Measurements from ENCODE around the gene GOLT1A. TPM values are rescaled to one million over a fixed set of nuclear protein-coding genes. Genes with fewer than 3 reads are reported as not detected.

GOLT1A gene, protein sequence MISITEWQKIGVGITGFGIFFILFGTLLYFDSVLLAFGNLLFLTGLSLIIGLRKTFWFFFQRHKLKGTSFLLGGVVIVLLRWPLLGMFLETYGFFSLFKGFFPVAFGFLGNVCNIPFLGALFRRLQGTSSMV
- not detected in 2 replicates for total RNA-seq (2012; rRNA removed)

GRCh38 chr1:204213668-204214662 is at the start of gene GOLT1A:
Gene GOLT1A (minus strand): TSS chr1:204213988. CDS start chr1:204213906, 82 bp downstream.
- Histone ChIP-seq H3K9me3 (replicated peaks; ENCODE audit: low read length) (no peaks in the 10 kb centered on the region), H3K4me3 (ENCODE audit: low read length) (no peak within 1 kb of the TSS), H3K9ac (ENCODE audit: low read depth, low read length) (no peak within 1 kb of the TSS), H3K4me1 (ENCODE audit: control insufficient read depth, insufficient read depth, low read length) (peaks cover 5% of the 10 kb centered on the region), H3K36me3 (ENCODE audit: insufficient read depth, low read length) (no peaks in the 10 kb centered on the region), H3K27me3 (ENCODE audit: control insufficient read depth, insufficient read depth, low read length) (peaks cover 35% of the 10 kb centered on the region), H3K4me2 (ENCODE audit: low read length) (peak within 1 kb of the TSS; percentile 42)

DNA sequence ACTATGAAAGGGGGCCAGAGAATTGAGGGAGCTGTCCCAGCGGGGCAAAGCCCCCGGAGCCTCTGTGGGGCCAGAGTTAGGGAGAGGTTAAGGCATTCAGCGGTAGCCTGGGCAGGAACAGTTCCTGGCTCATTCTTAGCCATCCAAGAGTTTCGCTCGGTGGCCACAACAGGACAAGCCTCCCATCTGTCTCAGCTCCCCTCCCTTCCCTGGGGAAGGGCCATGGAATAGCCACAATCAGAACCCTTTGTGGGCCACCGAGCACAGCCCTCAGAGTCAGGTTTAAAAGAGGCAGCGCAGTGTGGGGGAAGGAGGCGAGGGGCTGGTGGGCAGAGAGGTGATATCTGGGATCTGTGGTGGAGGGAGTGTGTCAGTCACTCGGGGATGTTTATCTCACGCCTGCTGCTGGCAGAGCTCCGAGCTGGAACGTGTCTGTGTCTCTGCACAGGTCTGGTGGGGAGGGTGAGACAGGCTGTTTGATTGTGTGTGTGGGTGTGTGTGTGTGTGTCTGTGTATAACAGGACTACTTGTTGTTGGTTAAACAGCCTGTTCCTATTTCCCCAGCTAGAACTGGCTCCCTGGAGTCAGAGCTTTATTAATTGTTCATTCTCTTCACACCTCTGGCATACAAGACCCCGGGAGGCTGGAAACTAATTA is 49.6 kb upstream of the GOLT1A start:
- peaks cover 33% of the 10 kb centered on the region for H3K36me3 ChIP-seq (ENCODE audit: insufficient read depth, low read length)
- H3K4me1 ChIP-seq (ENCODE audit: control insufficient read depth, insufficient read depth, low read length) = peaks cover 13% of the 10 kb centered on the region
- H3K4me2 ChIP-seq (ENCODE audit: low read length) = no peak overlapping the region
- no peak overlapping the region for H3K9ac ChIP-seq (ENCODE audit: low read depth, low read length)
- H3K27me3 ChIP-seq (ENCODE audit: control insufficient read depth, insufficient read depth, low read length) = peaks cover 19% of the 10 kb centered on the region
- no peak overlapping the region for H3K4me3 ChIP-seq (ENCODE audit: low read length)
- H3K9me3 ChIP-seq (replicated peaks; ENCODE audit: low read length) = no peaks in the 10 kb centered on the region

DNA sequence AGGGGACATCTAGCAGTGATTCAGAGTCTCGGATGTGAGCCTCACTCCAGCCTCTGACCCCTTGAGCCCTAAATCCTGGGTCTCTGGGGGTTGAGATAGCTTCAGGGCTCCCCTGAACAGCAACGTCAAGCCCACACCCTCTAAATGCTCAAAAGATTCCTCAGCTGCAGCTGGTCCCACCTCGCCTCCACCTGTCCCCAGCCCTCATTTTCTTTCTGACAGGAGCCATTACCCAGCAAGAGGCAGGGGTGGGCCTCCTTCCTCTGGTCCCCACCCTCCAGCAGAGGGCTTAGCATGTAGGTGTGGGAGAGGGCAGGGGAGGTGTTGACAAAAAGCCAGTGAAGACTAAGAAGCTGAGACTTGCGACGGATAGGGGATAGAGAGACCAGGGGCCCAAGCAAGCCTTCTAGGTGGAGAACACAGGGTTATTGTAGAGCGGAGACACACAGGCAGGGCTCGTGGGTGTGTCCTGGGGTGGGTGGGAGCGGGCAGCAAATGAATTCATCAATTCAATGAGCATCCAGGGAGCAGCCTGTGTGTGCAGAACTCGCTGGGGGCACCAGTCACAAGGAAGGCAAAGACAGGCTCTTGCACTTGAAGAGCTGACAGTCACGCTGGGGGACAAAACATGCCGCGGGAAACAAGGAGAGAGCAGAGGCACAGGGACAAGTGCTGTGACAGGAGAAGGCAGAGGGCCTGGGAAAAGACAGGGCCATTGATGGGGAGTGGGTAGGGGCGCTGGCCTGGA is 48.9 kb upstream of the GOLT1A start:
- Histone ChIP-seq H3K4me3 (ENCODE audit: low read length) (no peak overlapping the region), H3K9me3 (replicated peaks; ENCODE audit: low read length) (no peaks in the 10 kb centered on the region), H3K27me3 (ENCODE audit: control insufficient read depth, insufficient read depth, low read length) (peaks cover 17% of the 10 kb centered on the region), H3K4me2 (ENCODE audit: low read length) (no peak overlapping the region), H3K4me1 (ENCODE audit: control insufficient read depth, insufficient read depth, low read length) (peaks cover 13% of the 10 kb centered on the region), H3K36me3 (ENCODE audit: insufficient read depth, low read length) (peaks cover 33% of the 10 kb centered on the region), H3K9ac (ENCODE audit: low read depth, low read length) (no peak overlapping the region)

DNA sequence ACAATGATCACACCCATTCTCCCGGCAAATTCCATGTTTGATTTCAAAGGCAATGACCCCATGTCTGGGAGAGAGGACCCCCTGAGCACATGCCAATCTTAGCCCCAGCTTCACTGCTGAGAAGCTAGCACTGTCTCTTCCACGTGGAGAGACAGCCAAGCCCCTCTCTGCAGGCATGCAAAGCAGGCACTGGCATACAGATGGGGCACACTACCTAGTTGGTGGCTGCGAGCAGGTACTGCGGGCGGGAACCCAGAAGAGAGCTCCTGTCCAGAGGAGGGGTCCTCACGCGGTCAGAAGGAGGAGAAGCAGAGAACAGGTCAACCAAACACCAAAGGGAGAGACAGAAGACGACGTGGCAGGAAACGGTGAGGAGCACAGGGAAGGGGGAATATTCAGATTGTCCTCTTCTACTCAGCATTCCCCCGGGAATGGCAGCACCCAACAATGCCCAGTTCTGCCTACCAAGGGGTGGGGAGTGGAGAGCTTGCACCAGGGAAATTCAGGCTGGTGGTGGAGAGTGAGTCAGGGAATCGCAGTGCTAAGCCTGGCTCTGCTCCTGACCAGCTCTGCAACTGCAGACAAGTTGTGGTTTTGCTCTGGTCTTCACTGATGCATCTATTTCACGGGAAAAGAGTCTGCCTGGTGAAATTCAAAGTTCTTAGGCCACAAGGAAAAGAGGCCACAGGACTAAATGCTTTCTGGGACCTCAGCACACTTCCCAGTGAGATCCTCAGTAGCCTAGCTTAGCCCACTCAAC is 48.1 kb upstream of the GOLT1A start:
- Histone ChIP-seq H3K9me3 (replicated peaks; ENCODE audit: low read length) (no peaks in the 10 kb centered on the region), H3K27me3 (ENCODE audit: control insufficient read depth, insufficient read depth, low read length) (peaks cover 17% of the 10 kb centered on the region), H3K36me3 (ENCODE audit: insufficient read depth, low read length) (peaks cover 27% of the 10 kb centered on the region), H3K4me2 (ENCODE audit: low read length) (no peak overlapping the region), H3K9ac (ENCODE audit: low read depth, low read length) (no peak overlapping the region), H3K4me1 (ENCODE audit: control insufficient read depth, insufficient read depth, low read length) (peaks cover 13% of the 10 kb centered on the region), H3K4me3 (ENCODE audit: low read length) (no peak overlapping the region)

GRCh38 chr1:204261266-204261665 is 47.5 kb upstream of the GOLT1A start:
- peaks cover 17% of the 10 kb centered on the region for H3K4me1 ChIP-seq (ENCODE audit: control insufficient read depth, insufficient read depth, low read length)
- no peak overlapping the region for H3K9ac ChIP-seq (ENCODE audit: low read depth, low read length)
- no peak overlapping the region for H3K4me3 ChIP-seq (ENCODE audit: low read length)
- H3K27me3 ChIP-seq (ENCODE audit: control insufficient read depth, insufficient read depth, low read length) = peaks cover 11% of the 10 kb centered on the region
- H3K9me3 ChIP-seq (replicated peaks; ENCODE audit: low read length) = no peaks in the 10 kb centered on the region
- peaks cover 23% of the 10 kb centered on the region for H3K36me3 ChIP-seq (ENCODE audit: insufficient read depth, low read length)
- H3K4me2 ChIP-seq (ENCODE audit: low read length) = no peak overlapping the region

GRCh38 chr1:204260601-204261197 is 46.9 kb upstream of the GOLT1A start:
- H3K9me3 ChIP-seq (replicated peaks; ENCODE audit: low read length) = no peaks in the 10 kb centered on the region
- H3K36me3 ChIP-seq (ENCODE audit: insufficient read depth, low read length) = peaks cover 21% of the 10 kb centered on the region
- no peak overlapping the region for H3K4me3 ChIP-seq (ENCODE audit: low read length)
- H3K4me1 ChIP-seq (ENCODE audit: control insufficient read depth, insufficient read depth, low read length) = peaks cover 22% of the 10 kb centered on the region
- H3K9ac ChIP-seq (ENCODE audit: low read depth, low read length) = no peak overlapping the region
- H3K4me2 ChIP-seq (ENCODE audit: low read length) = no peak overlapping the region
- peaks cover 11% of the 10 kb centered on the region for H3K27me3 ChIP-seq (ENCODE audit: control insufficient read depth, insufficient read depth, low read length)

- peaks cover 16% of the 10 kb centered on the region for H3K36me3 ChIP-seq (ENCODE audit: insufficient read depth, low read length)
- H3K9me3 ChIP-seq (replicated peaks; ENCODE audit: low read length) = no peaks in the 10 kb centered on the region
- H3K9ac ChIP-seq (ENCODE audit: low read depth, low read length) = no peak overlapping the region
- H3K4me1 ChIP-seq (ENCODE audit: control insufficient read depth, insufficient read depth, low read length) = peaks cover 26% of the 10 kb centered on the region
- no peak overlapping the region for H3K4me3 ChIP-seq (ENCODE audit: low read length)
- H3K4me2 ChIP-seq (ENCODE audit: low read length) = no peak overlapping the region
- peaks cover 14% of the 10 kb centered on the region for H3K27me3 ChIP-seq (ENCODE audit: control insufficient read depth, insufficient read depth, low read length)
These were observed 46.0 kb upstream of the GOLT1A start for GRCh38 chr1:204259782-204260181.

DNA sequence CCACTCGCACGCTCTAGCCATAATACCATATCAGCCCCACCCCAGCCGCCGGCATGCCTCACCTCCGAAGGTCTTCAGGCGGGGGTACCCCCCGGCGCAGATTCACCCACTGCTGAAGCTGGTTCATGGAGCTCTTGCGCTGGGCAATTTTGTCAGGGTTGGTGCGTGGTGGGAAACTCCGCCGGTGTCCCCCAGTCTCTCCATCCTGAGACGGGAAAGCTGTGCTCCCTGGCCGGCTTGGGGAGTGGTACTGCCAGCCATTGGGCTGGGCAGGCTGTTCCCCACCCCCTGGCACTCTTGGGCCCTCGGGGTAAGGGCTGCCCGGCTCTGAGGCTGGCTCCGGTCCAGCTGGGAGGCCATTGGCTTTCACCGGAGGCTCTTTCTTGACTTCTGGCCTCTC is 45.4 kb upstream of the GOLT1A start:
- H3K4me1 ChIP-seq (ENCODE audit: control insufficient read depth, insufficient read depth, low read length) = peaks cover 26% of the 10 kb centered on the region
- H3K4me3 ChIP-seq (ENCODE audit: low read length) = no peak overlapping the region
- no peaks in the 10 kb centered on the region for H3K9me3 ChIP-seq (replicated peaks; ENCODE audit: low read length)
- H3K9ac ChIP-seq (ENCODE audit: low read depth, low read length) = no peak overlapping the region
- peaks cover 14% of the 10 kb centered on the region for H3K27me3 ChIP-seq (ENCODE audit: control insufficient read depth, insufficient read depth, low read length)
- no peak overlapping the region for H3K4me2 ChIP-seq (ENCODE audit: low read length)
- peaks cover 16% of the 10 kb centered on the region for H3K36me3 ChIP-seq (ENCODE audit: insufficient read depth, low read length)

GRCh38 chr1:204258213-204259115 is 44.7 kb upstream of the GOLT1A start:
- Histone ChIP-seq H3K9ac (ENCODE audit: low read depth, low read length) (no peak overlapping the region), H3K27me3 (ENCODE audit: control insufficient read depth, insufficient read depth, low read length) (peaks cover 8% of the 10 kb centered on the region), H3K4me1 (ENCODE audit: control insufficient read depth, insufficient read depth, low read length) (peaks cover 21% of the 10 kb centered on the region)

More at GRCh38 chr1:204258213-204259115, 44.7 kb upstream of the GOLT1A start:
- Histone ChIP-seq H3K36me3 (ENCODE audit: insufficient read depth, low read length) (peaks cover 16% of the 10 kb centered on the region), H3K9me3 (replicated peaks; ENCODE audit: low read length) (no peaks in the 10 kb centered on the region), H3K4me2 (ENCODE audit: low read length) (no peak overlapping the region), H3K4me3 (ENCODE audit: low read length) (no peak overlapping the region)
